Psoas muscle (tissue), 8 donors: ENCODE measurements around the gene PPM1B. TPM values are rescaled to one million over a fixed set of nuclear protein-coding genes. Genes with fewer than 3 reads are reported as not detected.

Experiments used
- ATAC-seq, 4 donors: fragments of 200-7000 bp; cut with Tn5 transposase; one replicate each; pipeline ENCODE4 v1.9.1; 2020; ENCODE audit warnings: moderate library complexity in 3 of 4, mild to moderate bottlenecking in 2 of 4
- DNase-seq, 2 donors: peaks; one replicate each; pipeline ENCODE4 v3.0.0-alpha.2; 2020
- H3K27ac ChIP-seq: fragments of 200-600 bp; one replicate; pipeline ENCODE4 v1.8.0; 2022
- H3K27me3 ChIP-seq, 3 donors: fragments of 200-600 bp in 1 of 3; one replicate each; pipeline versions ENCODE4 v1.6.1 to v1.8.0; 2013 to 2022; ENCODE audit warnings: low read length in 2 of 3, mild to moderate bottlenecking in 2 of 3, moderate library complexity in 1 of 3; ENCODE audit not compliant: insufficient read depth in 3 of 3
- H3K36me3 ChIP-seq, 2 donors: fragments of 200-600 bp in 1 of 2; one replicate each; pipeline versions ENCODE4 v1.6.1 to v1.8.0; 2013 to 2022; ENCODE audit warnings: low read depth in 1 of 2, mild to moderate bottlenecking in 1 of 2, moderate library complexity in 1 of 2; ENCODE audit not compliant: insufficient read depth in 1 of 2
- H3K4me1 ChIP-seq: fragments of 200-600 bp; one replicate; pipeline ENCODE4 v1.8.0; 2022
- H3K4me3 ChIP-seq: fragments of 200-600 bp; one replicate; pipeline ENCODE4 v1.8.0; 2022; ENCODE audit warnings: mild to moderate bottlenecking
- H3K9me3 ChIP-seq: fragments of 200-600 bp; one replicate; pipeline ENCODE4 v1.8.0; 2022
- WGBS, 3 donors: extraction: QIAGEN DNeasy Blood & Tissue Kit; methylation state at CpG; one replicate each; pipeline versions ENCODE4 v1.1.6 to v1.1.7; 2013; 5-methylcytosine and 5-hydroxymethylcytosine counted together
- intact Hi-C, 2 donors: fragments of 100-400 bp; cut with DNase I; formaldehyde crosslinking; loops; one replicate each; pipeline versions ENCODE4 v1.11.0 to v1.14.2; 2022
- polyA plus RNA-seq, 3 donors: library from polyadenylated mRNA; stranded (reverse); fragments of 200-250 nt; gene quantifications; one replicate each; pipeline ENCODE4 v1.2.3, GENCODE V29; 2013
- total RNA-seq, 4 donors: library from RNA; stranded (reverse); fragmentation: NEBNext Ultra II Directional in 2 of 4; extraction: Animal tissue kit (Norgen Biotek cat#: 25700) in 2 of 4; gene quantifications; one replicate each; pipeline versions ENCODE4 v1.2.1 to v1.2.4, GENCODE V29; 2021 to 2023
- TF ChIP-seq, protein P1 (sequence below): fragments of 200-600 bp; IDR thresholded peaks from one replicate; pipeline ENCODE4 v1.8.0; 2022; ENCODE audit warnings: antibody characterized with exemption
- donor health status: healthy with polysubstance abuse.
- donor health status: DM: no; HTN: no; CAD: no; lungs with moderate emphysema.
- donor health status: Bipolar disorder and iron deficiency.
- donor health status: healthy.
- donor health status: DM: yes; HTN: yes; CAD: no.
- donor health status: DM: no; HTN: no; CAD: no.
- donor health status: DM: no; HTN: no; CAD: no.
- donor health status: DM: yes; HTN: yes; CAD: no.

PPM1B gene
- total and polyA plus RNA-seq, 7 donors = 17.4 to 244 (median 112) TPM

GRCh38 chr2:44150473-44150872 lies 18.2 kb upstream of the PPM1B start:
- Histone ChIP-seq H3K27ac (no peak overlapping the region), H3K4me3 (no peak overlapping the region), H3K36me3 (no peaks in the 10 kb centered on the region), H3K9me3 (no peaks in the 10 kb centered on the region), H3K27me3 (no peaks in the 10 kb centered on the region), H3K4me1 (peaks cover 3% of the 10 kb centered on the region)
- ATAC-seq (no peak), DNase-seq (no peak)
- intact Hi-C loops = no loop called here
- WGBS, 3 donors = 82 to 89% (median 87%) methylated on average over 3 of the region's 3 CpGs
- TF ChIP-seq, protein P1, sequence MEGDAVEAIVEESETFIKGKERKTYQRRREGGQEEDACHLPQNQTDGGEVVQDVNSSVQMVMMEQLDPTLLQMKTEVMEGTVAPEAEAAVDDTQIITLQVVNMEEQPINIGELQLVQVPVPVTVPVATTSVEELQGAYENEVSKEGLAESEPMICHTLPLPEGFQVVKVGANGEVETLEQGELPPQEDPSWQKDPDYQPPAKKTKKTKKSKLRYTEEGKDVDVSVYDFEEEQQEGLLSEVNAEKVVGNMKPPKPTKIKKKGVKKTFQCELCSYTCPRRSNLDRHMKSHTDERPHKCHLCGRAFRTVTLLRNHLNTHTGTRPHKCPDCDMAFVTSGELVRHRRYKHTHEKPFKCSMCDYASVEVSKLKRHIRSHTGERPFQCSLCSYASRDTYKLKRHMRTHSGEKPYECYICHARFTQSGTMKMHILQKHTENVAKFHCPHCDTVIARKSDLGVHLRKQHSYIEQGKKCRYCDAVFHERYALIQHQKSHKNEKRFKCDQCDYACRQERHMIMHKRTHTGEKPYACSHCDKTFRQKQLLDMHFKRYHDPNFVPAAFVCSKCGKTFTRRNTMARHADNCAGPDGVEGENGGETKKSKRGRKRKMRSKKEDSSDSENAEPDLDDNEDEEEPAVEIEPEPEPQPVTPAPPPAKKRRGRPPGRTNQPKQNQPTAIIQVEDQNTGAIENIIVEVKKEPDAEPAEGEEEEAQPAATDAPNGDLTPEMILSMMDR = no peak

GRCh38 chr2:44152865-44153669 lies 15.6 kb upstream of the PPM1B start:
- no peaks in the 10 kb centered on the region for H3K27me3 ChIP-seq
- DNase-seq (no peak), ATAC-seq (no peak)
- TF ChIP-seq, protein P1 = no peak
- H3K4me3 ChIP-seq = no peak overlapping the region
- no peaks in the 10 kb centered on the region for H3K9me3 ChIP-seq
- 97 to 98% (median 98%) methylated on average over 8 of the region's 8 CpGs for WGBS, 3 donors
- intact Hi-C loops = no loop called here
- no peak overlapping the region for H3K27ac ChIP-seq
- peaks cover 14% of the 10 kb centered on the region for H3K4me1 ChIP-seq
- H3K36me3 ChIP-seq = no peaks in the 10 kb centered on the region

GRCh38 chr2:44155666-44156446 lies 12.8 kb upstream of the PPM1B start:
- no peak for DNase-seq
- ATAC-seq = peak; percentile 90 to 96 (median 94)
- peak overlapping the region; percentile 80 for H3K27ac ChIP-seq
- intact Hi-C loops = no loop called here
- H3K4me1 ChIP-seq = peaks cover 14% of the 10 kb centered on the region
- H3K9me3 ChIP-seq = no peaks in the 10 kb centered on the region
- TF ChIP-seq, protein P1 = no peak
- H3K36me3 ChIP-seq = no peaks in the 10 kb centered on the region
- H3K4me3 ChIP-seq = no peak overlapping the region
- WGBS, 3 donors = 50 to 74% (median 69%) methylated on average over 5 of the region's 5 CpGs
- no peaks in the 10 kb centered on the region for H3K27me3 ChIP-seq

- H3K4me1 ChIP-seq = no peaks in the 10 kb centered on the region
- ATAC-seq (no peak), DNase-seq (no peak)
- 82 to 87% (median 86%) methylated on average over 2 of the region's 2 CpGs for WGBS, 3 donors
- H3K27me3 ChIP-seq = no peaks in the 10 kb centered on the region
- H3K27ac ChIP-seq = no peak overlapping the region
- H3K4me3 ChIP-seq = no peak overlapping the region
- TF ChIP-seq, protein P1 = no peak
- H3K9me3 ChIP-seq = no peaks in the 10 kb centered on the region
- H3K36me3 ChIP-seq = no peaks in the 10 kb centered on the region
- intact Hi-C loops = loop anchor here in 1 of 2 donors (10.0 kb wide), 1 partner anchor 79 kb away; no protein-coding TSS in a partner anchor
Measured at GRCh38 chr2:44163777-44164176, 4.9 kb upstream of the PPM1B start.
